HFFc6 (cell line): Measurements from ENCODE around the gene DNAH17. TPM values are rescaled to one million over a fixed set of nuclear protein-coding genes. Genes with fewer than 3 reads are reported as not detected.

ENCODE experiments used
- DNase-seq: peaks from one replicate; pipeline ENCODE4 v3.0.0-alpha.2; 2018
- H3K27ac Mint-ChIP-seq: 2 replicates; pipeline ENCODE4 v1.8.0; 2020; ENCODE audit warnings: mild to moderate bottlenecking, mixed read lengths
- H3K27me3 Mint-ChIP-seq: 2 replicates; pipeline ENCODE4 v1.8.0; 2021; ENCODE audit warnings: mild to moderate bottlenecking, moderate library complexity, mixed read lengths; ENCODE audit not compliant: insufficient read depth
- H3K36me3 Mint-ChIP-seq: 2 replicates; pipeline ENCODE4 v1.8.0; 2021; ENCODE audit warnings: low read depth, mixed read lengths
- H3K4me1 Mint-ChIP-seq: 2 replicates; pipeline ENCODE4 v1.8.0; 2020; ENCODE audit warnings: low read depth, mixed read lengths
- H3K4me3 Mint-ChIP-seq: 2 replicates; pipeline ENCODE4 v1.8.0; 2020; ENCODE audit warnings: mild to moderate bottlenecking, moderate library complexity, mixed read lengths
- H3K9me3 Mint-ChIP-seq: 2 replicates; pipeline ENCODE4 v1.8.0; 2020; ENCODE audit warnings: mild to moderate bottlenecking, mixed read lengths
- total RNA-seq, 6 experiments: library from RNA; stranded (reverse); fragmentation: NEBNext Ultra II Directional; extraction: Animal tissue kit (Norgen Biotek cat#: 25700); gene quantifications; 2 replicates in 1 of 6; 3 replicates in 5 of 6; pipeline ENCODE4 v1.2.3, GENCODE V29; 2021
- TF ChIP-seq, protein P1 (sequence below): fragments of 200-600 bp; sonication (generic); IDR thresholded peaks from 2 replicates; pipeline ENCODE4 v1.5.0; 2021; ENCODE audit warnings: antibody characterized with exemption, mild to moderate bottlenecking

DNAH17 gene
- total RNA-seq, 6 experiments from 2014 or later = not detected

DNA sequence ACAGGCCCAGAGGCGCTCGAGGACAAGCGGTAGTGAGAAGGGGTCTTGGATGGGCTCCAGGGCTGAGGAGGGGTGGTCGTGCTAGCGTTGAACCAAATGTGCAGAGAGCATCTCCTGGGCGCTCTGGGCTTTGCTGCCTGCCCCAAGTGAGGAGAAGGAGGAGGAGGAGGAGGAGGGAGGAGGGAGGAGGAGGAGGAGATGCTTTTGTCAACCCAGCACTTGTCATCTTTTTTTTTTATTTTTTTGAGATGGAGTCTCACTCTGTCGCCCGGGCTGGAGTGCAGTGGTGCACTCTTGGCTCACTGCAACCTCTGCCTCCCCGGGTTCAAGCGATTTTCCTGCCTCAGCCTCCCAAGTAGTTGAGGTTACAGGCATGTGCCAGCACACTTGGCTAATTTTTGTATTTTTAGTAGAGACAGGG is 138.9 kb downstream of the DNAH17 start:
- peaks cover 30% of the 10 kb centered on the region for H3K27me3 Mint-ChIP-seq
- no peaks in the 10 kb centered on the region; the same call in 1 of the 2 replicates for H3K4me1 Mint-ChIP-seq
- no peak overlapping the region for H3K27ac Mint-ChIP-seq
- H3K9me3 Mint-ChIP-seq = peaks cover 5% of the 10 kb centered on the region; the same call in 1 of the 2 replicates
- TF ChIP-seq, protein P1, sequence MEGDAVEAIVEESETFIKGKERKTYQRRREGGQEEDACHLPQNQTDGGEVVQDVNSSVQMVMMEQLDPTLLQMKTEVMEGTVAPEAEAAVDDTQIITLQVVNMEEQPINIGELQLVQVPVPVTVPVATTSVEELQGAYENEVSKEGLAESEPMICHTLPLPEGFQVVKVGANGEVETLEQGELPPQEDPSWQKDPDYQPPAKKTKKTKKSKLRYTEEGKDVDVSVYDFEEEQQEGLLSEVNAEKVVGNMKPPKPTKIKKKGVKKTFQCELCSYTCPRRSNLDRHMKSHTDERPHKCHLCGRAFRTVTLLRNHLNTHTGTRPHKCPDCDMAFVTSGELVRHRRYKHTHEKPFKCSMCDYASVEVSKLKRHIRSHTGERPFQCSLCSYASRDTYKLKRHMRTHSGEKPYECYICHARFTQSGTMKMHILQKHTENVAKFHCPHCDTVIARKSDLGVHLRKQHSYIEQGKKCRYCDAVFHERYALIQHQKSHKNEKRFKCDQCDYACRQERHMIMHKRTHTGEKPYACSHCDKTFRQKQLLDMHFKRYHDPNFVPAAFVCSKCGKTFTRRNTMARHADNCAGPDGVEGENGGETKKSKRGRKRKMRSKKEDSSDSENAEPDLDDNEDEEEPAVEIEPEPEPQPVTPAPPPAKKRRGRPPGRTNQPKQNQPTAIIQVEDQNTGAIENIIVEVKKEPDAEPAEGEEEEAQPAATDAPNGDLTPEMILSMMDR = no peak
- no peaks in the 10 kb centered on the region for H3K36me3 Mint-ChIP-seq
- DNase-seq = no peak
- H3K4me3 Mint-ChIP-seq = no peak overlapping the region

DNA sequence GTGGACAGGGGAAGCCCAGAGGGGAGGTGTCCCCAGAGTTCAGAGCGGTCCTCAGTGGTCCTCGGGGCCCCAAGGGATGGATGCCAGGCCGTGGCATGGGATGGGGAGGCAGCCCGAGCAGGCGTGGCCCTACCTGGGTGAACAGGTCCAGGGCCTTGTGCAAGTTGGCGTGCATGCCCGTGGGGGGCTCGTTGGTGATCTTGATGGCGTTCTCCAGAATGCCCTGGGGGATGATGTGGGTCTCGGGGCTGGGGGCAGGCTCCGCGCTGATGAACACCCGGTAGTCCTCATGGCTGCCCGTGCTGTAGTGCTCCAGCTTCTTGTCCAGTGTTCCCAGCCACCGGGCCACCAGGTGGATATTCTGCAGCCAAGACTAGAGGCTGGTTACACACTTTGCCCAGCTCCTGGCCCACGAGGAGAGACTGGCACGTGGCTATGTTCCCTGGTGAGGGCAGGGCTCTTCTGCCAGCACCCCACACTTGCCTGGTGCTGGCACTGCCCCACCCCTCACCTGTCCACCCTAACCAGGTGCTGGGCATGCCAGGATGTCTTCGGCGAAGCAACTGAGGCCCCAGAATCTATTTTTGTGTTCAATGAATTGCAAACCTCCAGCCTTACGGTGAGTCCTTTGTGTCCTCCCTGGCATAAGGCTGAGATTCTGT is 139.6 kb downstream of the DNAH17 start:
- H3K4me3 Mint-ChIP-seq = no peak overlapping the region
- no peaks in the 10 kb centered on the region; the same call in 1 of the 2 replicates for H3K4me1 Mint-ChIP-seq
- H3K27me3 Mint-ChIP-seq = peaks cover 24% of the 10 kb centered on the region
- H3K36me3 Mint-ChIP-seq = no peaks in the 10 kb centered on the region
- H3K9me3 Mint-ChIP-seq = peaks cover 5% of the 10 kb centered on the region; the same call in 1 of the 2 replicates
- TF ChIP-seq, protein P1 = no peak
- no peak overlapping the region for H3K27ac Mint-ChIP-seq
- no peak for DNase-seq

DNA sequence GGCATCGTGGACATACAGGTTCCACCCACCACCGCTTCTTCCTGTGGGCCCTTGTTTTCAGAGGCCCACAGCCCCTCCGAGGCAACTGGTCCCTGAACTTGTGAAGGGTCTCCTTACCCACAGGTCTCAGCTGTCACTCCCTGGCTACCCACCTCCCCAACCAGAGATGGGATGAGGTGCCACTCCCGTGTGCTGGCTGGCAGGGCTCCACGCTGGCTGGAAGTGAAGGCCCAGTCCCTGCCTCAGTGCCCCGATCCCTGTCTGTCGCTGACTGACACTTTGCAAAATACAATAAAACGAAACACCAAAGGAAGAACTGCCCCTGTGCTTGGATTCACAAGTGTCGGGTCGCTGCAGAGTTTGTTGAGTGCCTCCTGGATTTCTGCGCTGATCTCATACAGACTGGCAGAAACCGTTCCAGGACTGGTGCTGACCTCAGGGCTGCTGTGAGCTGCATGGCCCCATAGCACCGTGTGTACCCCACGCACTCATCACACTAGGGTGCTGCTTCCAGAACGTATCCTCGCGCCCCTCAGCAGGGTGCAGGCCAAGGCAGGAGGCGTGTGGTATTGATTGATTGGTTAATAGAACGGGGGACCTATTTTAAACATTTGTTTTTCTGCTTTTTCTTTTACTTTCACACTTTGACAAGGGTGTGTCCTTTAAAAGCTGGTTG is 141.7 kb downstream of the DNAH17 start:
- TF ChIP-seq, protein P1 = no peak
- Mint-ChIP-seq H3K27me3 (peaks cover 20% of the 10 kb centered on the region), H3K36me3 (no peaks in the 10 kb centered on the region), H3K4me1 (no peaks in the 10 kb centered on the region; the same call in 1 of the 2 replicates), H3K9me3 (peaks cover 5% of the 10 kb centered on the region; the same call in 1 of the 2 replicates), H3K27ac (no peak overlapping the region), H3K4me3 (no peak overlapping the region)
- DNase-seq = no peak

DNA sequence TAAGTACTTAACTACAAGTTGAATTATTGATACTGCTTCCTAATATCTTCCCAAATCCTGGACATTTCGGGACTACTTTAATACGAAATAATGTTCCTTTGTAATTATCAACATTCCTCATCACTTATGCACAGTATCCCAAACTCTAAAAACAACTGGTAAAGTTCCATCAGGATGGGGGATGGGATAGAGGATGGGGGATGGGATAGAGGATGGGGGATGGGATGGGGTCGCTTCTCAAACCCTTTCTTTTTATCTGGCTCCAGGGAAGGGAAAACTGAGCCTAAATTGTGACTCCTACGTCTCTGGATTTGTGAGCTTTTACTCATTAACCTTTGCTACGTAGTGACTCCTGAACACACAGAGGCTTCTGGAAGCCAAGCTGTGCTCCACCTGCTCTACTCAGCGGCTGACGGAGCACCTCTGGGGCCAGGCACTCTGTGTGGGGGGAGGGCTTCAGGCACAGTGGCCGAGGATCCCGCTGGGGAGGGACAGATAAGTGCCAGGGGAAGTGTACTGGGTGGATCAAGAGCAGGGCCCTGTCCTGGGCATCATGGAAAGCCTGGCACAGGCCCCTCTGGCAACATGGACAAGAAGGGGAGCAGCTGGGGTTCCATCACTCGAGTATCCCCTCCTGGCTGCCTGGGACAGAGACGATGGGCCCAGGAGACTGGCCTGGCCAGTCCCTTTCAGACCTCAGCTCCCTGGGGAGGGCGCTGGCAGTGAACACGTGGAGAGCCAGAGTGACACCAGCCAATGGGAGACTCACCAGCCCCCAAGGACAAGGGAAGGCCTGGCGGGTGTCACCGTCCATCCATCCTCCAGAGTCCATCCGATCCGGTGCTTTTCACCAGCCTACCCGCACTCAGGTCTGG is 142.5 kb downstream of the DNAH17 start:
- Mint-ChIP-seq H3K27ac (no peak overlapping the region), H3K4me1 (no peaks in the 10 kb centered on the region; the same call in 1 of the 2 replicates), H3K4me3 (no peak overlapping the region), H3K9me3 (peaks cover 5% of the 10 kb centered on the region; the same call in 1 of the 2 replicates), H3K36me3 (peaks cover 5% of the 10 kb centered on the region), H3K27me3 (peaks cover 20% of the 10 kb centered on the region)
- DNase-seq = no peak
- TF ChIP-seq, protein P1 = no peak

DNA sequence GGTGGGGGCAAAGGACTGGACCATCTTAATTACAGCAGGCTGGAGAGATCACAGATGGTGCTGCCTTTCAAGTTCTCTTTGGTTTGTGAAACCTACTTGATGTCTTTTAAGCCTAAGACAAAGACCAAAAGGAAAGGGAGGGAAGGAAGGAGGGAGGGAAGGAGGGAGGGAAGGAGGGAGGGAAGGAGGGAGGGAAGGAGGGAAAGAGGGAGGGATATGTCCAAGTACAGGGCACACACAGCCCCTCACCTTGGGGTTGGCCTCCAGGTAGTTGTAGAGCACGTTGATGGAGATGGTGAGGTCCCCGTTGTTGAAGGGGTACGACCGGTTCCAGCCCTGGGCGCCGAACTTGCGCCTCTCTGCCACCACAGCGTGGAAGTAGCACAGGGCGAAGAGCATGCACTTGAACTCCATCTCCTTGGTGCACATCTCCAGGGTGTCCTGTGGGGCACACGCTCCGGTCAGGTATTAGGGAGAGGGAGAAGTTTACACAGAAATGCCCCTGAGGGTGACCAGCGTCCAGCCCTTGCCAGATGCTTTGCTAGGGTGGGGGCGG is 143.3 kb downstream of the DNAH17 start:
- TF ChIP-seq, protein P1 = no peak
- H3K4me1 Mint-ChIP-seq = no peaks in the 10 kb centered on the region; the same call in 1 of the 2 replicates
- peaks cover 9% of the 10 kb centered on the region for H3K36me3 Mint-ChIP-seq
- H3K27ac Mint-ChIP-seq = no peak overlapping the region
- H3K27me3 Mint-ChIP-seq = peaks cover 19% of the 10 kb centered on the region
- DNase-seq = no peak
- peaks cover 4% of the 10 kb centered on the region; the same call in 1 of the 2 replicates for H3K9me3 Mint-ChIP-seq
- no peak overlapping the region for H3K4me3 Mint-ChIP-seq
